ENCODE measurements around the gene NUDT4B. TPM values are rescaled to one million over a fixed set of nuclear protein-coding genes. Genes with fewer than 3 reads are reported as not detected.
"Not testable (repeated sequence)": the region's sequence is repeated elsewhere in the genome, so short reads cannot be mapped to it uniquely, and the experiment has no call there.

The NUDT4B gene
- total and polyA plus RNA-seq, 8 donors, result 0.27 to 1.8 (median 0.42) TPM; not detected in 2

DNA sequence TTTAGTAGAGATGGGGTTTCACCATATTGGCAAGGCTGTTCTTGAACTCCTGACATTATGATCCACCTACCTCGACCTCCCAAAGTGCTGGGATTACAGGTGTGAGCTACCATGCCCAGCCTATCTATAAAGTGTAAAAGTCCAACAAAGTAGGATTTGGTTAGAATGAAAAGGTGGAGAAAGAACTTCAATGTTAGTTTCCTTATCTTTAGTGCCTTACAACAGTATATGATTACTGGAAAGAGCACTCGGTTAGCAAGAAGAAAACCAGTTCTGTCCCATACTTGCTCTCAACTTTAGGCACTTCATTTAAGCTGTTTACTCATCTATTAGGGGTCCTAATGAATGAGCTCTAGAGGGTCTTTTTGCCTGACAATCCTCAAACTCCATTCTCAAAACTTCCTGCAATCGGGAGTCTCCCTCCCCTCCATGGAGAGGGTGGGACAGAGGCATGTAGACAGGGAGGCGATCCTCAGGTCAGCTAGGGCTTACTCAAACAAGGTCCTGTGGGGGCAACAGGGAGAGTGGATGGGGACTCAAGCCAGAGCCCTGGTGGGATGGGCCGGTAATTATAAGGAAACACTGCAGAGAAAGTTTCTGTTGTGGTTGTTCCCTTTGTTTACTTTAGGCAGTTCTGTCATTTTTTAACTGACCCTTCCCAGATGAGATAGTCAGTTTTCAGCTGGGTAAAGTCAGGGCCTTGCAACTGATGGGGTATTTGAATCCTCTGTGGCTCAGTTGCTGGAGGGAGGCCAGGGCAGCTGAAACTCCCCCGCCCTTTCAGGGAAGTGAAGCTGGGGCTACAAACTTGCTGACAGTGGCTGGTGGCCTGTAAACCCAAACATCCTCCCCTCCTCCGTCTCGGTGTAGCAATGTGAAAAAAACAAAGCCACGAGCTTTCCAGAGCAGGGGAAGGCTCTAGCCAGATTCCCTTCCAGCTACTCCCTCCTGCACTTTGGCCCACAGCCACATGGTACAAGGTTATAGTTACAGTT, 4.6 kb upstream of the NUDT4B start:
- no CpG with 5 or more reads among the region's 9 CpGs for WGBS, 2 donors
- DNase-seq; H3K36me3 ChIP-seq; H3K9me3 ChIP-seq; H3K27ac ChIP-seq; H3K27me3 ChIP-seq; H3K4me3 ChIP-seq; FAIRE-seq; H3K4me1 ChIP-seq; intact Hi-C loops (cut with DNase I): not testable (repeated sequence)
- ATAC-seq, result peak in 3 of 4 donors; percentile 32 to 61 (median 57)

DNA sequence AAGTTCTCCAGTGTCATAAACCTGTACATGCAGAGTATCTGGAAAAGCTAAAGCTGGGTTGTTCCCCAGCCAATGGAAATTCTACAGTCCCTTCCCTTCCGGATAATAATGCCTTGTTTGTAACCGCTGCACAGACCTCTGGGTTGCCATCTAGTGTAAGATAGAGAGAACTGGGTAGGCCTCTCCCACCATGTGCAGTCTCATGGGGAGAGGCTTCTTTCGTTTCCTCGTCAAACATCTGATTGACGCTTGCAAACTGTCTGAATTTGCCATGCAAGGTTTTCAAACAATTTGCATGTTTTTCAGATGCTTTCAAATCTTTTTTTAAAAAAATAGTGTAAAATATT, 734 bp downstream of the NUDT4B start:
- H3K27me3 ChIP-seq; H3K4me3 ChIP-seq; FAIRE-seq; H3K27ac ChIP-seq; DNase-seq; H3K9me3 ChIP-seq; H3K36me3 ChIP-seq; H3K4me1 ChIP-seq; intact Hi-C loops (cut with DNase I): not testable (repeated sequence)
- ATAC-seq, result peak; percentile 93 to 96 (median 94)
- WGBS, 2 donors, result no CpG with 5 or more reads among the region's 5 CpGs

DNA sequence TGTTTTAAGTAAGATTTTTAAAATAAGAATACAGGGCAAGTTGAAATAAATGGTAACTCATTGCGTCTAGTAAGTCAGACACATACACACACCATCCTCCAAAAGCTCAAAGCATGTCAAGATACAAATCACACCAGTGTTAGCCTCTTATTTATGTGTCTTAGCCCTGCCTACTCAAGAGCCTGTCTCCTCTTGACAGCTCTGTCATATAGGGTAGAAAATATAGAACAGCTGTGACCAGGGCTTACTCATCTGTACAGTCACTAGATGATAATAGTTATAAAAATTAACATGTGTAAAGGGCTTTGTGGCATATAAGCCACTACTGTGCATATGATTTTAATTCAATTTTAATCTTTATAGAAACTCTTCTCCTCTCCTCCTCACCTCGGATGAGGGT, 7.7 kb downstream of the NUDT4B start:
- H3K9me3 ChIP-seq; H3K36me3 ChIP-seq; FAIRE-seq; H3K4me1 ChIP-seq; H3K4me3 ChIP-seq; ATAC-seq; H3K27me3 ChIP-seq; H3K27ac ChIP-seq; DNase-seq; intact Hi-C loops (cut with DNase I): not testable (repeated sequence)
- WGBS, 2 donors, result no CpG with 5 or more reads among the region's 2 CpGs

DNA sequence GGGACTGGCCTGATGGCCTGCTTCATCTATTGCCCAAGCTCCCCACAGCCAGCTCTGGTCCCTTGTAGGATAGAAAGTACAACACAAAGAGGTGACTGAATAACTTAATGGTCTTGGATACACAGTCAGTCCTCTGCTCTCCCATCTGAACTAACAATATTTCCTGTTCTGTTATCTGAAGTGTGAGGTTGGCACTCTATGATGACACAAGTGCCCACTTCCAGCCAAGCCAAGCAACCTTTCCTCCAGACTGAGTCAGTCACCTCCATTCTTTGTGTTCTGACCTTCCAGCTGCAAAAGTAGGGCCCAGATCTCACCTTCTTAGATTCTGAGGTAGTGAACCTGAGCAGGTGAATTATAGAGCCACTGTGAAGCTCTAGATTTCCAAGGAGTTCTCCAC, 8.9 kb downstream of the NUDT4B start:
- H3K27ac ChIP-seq; H3K4me1 ChIP-seq; H3K9me3 ChIP-seq; H3K4me3 ChIP-seq; H3K27me3 ChIP-seq; FAIRE-seq; DNase-seq; ATAC-seq; H3K36me3 ChIP-seq; intact Hi-C loops (cut with DNase I): not testable (repeated sequence)

DNA sequence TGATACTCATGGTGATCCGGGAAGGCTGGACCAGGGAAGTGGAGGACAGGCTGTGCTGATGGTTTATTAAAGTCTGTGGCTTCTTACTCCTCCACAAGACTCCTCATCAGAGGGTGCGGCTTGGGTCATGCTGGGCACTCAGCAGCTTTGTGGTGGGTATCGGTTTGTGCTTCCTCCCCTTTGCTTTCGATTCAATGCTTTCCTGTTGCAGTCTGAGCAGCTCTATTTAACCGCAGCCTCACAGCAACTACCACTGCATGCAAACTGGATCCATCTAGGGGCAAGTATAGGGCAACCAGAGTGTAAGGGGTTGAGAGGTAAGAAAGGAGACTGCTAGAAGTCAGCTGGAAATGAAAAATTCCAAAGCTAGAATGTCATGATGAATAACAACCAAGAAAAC, 9.8 kb downstream of the NUDT4B start:
- H3K4me3 ChIP-seq; FAIRE-seq; intact Hi-C loops (cut with DNase I); H3K27ac ChIP-seq; H3K4me1 ChIP-seq; H3K27me3 ChIP-seq; DNase-seq; H3K36me3 ChIP-seq; H3K9me3 ChIP-seq: not testable (repeated sequence)
- peak in 3 of 4 donors; percentile 40 to 67 (median 52) for ATAC-seq
- WGBS, 2 donors, result no CpG with 5 or more reads among the region's 5 CpGs

DNA sequence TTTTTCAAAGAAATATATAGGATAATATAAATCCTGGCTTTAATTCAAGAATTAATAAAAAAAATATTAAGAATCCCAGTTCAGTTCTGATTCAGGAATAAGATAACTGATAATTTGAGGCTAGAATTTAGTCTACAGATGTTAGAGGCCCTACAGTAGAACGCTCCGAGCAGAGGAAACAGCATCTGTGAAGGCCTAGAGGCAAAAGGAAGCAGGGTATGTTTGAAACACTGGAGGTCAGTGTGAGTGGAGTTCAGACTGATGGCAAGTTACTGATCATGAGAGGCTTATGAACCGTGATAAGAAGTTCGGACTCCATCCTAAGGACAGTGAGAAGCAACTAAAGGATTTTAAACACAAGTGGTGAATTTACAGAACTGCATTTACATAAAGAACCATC, 10.4 kb downstream of the NUDT4B start:
- H3K27me3 ChIP-seq; H3K36me3 ChIP-seq; H3K9me3 ChIP-seq; FAIRE-seq; DNase-seq; H3K4me3 ChIP-seq; intact Hi-C loops (cut with DNase I); H3K27ac ChIP-seq; H3K4me1 ChIP-seq: not testable (repeated sequence)
- ATAC-seq, result peak in 1 of 4 donors; percentile 54
- WGBS, 2 donors, result no CpG with 5 or more reads among the region's 4 CpGs

DNA sequence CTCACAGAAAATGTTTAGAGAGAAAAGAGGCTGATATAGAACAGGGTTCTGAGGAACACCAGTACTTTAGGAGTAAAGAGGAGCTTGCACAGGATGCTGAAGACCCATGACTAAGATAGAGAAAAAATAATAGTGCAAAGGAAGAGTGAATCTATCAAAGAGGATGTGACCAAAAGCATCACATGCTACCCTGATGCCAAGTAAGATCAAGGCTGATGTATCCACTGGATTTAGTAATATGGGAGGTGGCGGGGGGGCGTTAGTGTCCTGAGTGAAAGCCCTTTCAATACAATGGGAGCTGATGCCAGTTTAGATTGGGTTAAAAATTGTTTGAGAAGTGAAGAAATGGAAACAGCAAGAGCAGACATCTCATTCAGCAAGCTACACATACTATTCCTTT, 11.2 kb downstream of the NUDT4B start:
- DNase-seq (peak in 3 of 6 donors; percentile 0 to 31 (median 11)), ATAC-seq (peak in 1 of 4 donors; percentile 21)
- H3K27ac ChIP-seq; H3K4me3 ChIP-seq; FAIRE-seq; H3K36me3 ChIP-seq; H3K4me1 ChIP-seq; H3K27me3 ChIP-seq; H3K9me3 ChIP-seq; intact Hi-C loops (cut with DNase I): not testable (repeated sequence)
- 75 to 80% methylated on average over 2 of the region's 2 CpGs for WGBS, 2 donors

DNA sequence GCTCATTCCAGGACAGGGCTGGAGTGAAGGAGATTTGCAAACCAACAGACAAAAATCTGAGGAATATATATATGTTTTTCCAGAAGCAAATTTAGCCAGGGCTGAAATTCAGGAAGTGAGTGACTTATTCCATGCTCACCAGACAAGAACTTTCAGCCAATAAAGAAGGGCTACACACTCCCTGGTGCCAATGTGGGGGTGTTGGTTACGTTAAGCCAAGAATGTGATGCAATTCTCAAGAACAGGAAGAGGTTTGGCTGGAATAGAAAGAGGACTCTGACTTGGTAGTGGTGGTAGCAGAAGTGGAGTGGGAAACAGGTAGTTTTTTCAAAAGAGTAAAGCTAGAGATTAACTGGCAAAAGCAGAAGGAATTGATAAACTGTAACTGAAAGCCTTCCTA, 11.6 kb downstream of the NUDT4B start:
- WGBS, 2 donors, result no CpG with 5 or more reads among the region's 1 CpG
- DNase-seq; H3K9me3 ChIP-seq; H3K4me3 ChIP-seq; H3K27ac ChIP-seq; H3K27me3 ChIP-seq; H3K4me1 ChIP-seq; FAIRE-seq; H3K36me3 ChIP-seq; intact Hi-C loops (cut with DNase I): not testable (repeated sequence)
- ATAC-seq, result peak; percentile 56 to 81 (median 72)

DNA sequence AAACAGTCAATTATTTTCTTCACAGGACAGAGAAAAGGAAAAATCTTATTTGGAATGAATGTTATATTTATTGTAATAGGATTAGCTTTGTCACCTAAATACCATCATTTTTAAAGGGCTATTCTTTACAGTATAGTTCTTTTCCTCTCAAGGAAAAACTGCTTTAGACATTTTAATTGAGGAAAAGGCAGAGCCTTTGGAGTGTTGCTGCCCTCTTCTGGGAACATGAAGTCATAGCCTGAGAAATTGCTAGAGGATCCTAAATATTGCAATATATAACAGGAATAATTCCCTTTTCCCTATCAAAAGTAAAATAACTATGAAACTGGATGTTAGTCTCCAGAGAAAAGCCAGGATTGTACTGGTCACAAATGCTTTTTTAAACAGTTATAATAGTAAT, 12.8 kb downstream of the NUDT4B start:
- peak; percentile 68 to 87 (median 80) for ATAC-seq
- H3K9me3 ChIP-seq; H3K4me3 ChIP-seq; intact Hi-C loops (cut with DNase I); H3K4me1 ChIP-seq; H3K27me3 ChIP-seq; H3K27ac ChIP-seq; H3K36me3 ChIP-seq; DNase-seq: not testable (repeated sequence)
- peak; percentile 94 for FAIRE-seq

DNA sequence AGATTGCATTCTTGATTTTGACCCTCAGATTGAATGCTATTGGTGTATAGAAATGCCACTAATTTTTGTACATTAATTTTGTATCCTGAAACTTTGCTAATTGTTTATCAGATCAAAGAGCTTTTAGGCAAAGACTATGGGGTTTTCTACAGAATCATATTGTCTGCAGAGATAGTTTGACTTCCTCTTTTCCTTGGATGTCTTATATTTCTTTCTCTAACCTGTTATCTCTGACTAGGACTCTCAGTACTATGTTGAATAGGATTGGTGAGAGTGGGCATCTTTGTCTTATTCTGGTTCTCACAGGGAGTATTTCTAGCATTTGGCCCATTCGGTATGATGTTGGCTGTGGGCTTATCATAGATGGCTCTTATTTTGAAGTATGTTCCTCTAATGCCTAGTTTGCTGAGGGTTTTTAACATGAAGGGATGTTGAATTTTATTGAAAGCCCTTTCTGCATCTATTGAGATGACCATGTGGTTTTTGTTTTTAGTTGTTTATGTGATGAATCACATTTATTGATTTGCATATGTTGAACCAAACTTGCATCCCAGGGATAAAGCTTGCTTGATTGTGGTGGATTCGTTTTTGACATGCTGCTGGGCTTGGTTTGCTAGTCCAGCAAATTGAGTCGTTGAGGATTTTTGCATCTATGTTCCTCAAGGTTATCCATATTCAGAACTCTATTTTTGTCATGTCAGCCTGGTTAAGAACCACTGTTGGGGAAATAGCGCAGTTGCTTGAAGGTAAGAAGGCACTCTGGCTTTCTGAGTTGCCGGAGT, 16.9 kb downstream of the NUDT4B start:
- intact Hi-C loops (cut with DNase I); DNase-seq; H3K36me3 ChIP-seq; H3K27me3 ChIP-seq; H3K4me3 ChIP-seq; H3K4me1 ChIP-seq; ATAC-seq; H3K27ac ChIP-seq; FAIRE-seq; H3K9me3 ChIP-seq: not testable (repeated sequence)
- no CpG with 5 or more reads among the region's 5 CpGs for WGBS, 2 donors

DNA sequence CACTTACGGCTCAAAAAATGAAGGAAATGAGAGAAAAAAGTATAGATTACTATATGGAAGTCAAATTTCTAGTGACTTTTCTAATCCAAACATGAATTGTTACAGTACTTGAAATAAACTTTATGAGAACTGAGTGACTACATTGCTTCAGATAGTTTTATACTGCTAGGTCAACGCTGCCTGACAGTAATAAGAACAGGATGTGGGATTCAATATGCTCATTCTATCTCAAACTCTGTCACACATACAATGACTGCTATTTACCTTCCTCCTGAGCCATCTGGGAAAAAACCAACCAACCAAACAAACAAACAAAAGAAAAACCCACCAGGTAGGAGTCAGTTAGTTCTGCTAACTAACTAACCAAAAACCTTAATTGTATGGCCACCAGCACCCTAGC, 20.0 kb downstream of the NUDT4B start:
- intact Hi-C loops (cut with DNase I); H3K9me3 ChIP-seq; DNase-seq; H3K27ac ChIP-seq; ATAC-seq; H3K27me3 ChIP-seq; H3K4me3 ChIP-seq; H3K36me3 ChIP-seq; H3K4me1 ChIP-seq; FAIRE-seq: not testable (repeated sequence)
- no CpG with 5 or more reads among the region's 2 CpGs for WGBS, 2 donors

DNA sequence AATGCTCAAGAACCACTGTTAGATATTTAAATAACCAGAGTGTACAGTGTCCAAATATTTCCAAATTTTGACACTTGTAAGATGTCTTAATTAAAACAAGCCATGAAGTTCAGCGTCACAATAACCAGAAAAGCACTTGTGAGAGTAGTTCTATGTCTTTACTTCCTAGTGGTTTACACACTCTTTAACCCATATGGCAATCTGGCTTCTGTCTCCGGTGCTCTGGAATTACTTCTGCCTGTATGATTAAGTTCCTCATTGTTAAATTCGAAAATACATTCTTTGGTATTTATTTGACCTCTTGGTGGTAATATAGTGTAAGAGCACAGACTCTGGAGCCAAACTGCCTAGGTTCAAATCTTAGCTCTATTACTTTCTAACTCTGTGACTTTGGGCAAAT, 20.9 kb downstream of the NUDT4B start:
- intact Hi-C loops (cut with DNase I); H3K9me3 ChIP-seq; H3K27ac ChIP-seq; ATAC-seq; H3K36me3 ChIP-seq; DNase-seq; FAIRE-seq; H3K27me3 ChIP-seq; H3K4me3 ChIP-seq; H3K4me1 ChIP-seq: not testable (repeated sequence)
- no CpG with 5 or more reads among the region's 3 CpGs for WGBS, 2 donors
